Large intestine (tissue), 3 donors: ENCODE data around the gene RRP1. TPM values are rescaled to one million over a fixed set of nuclear protein-coding genes. Genes with fewer than 3 reads are reported as not detected.
"Not testable (repeated sequence)": the region's sequence is repeated elsewhere in the genome, so short reads cannot be mapped to it uniquely, and the experiment has no call there.

Experiments
- DNase-seq, 2 donors: peaks; one replicate each; pipeline versions ENCODE4 v3.0.0 to v3.0.0-alpha.2; 2013
- H3K27ac ChIP-seq: one replicate; pipeline ENCODE4 v1.5.1; 2013; ENCODE audit warnings: low read length
- H3K27me3 ChIP-seq: 2 replicates; pipeline ENCODE4 v1.6.1; 2013; ENCODE audit warnings: low read length; ENCODE audit not compliant: control insufficient read depth, insufficient read depth
- H3K36me3 ChIP-seq: 2 replicates; pipeline ENCODE4 v1.6.1; 2013; ENCODE audit warnings: low read length; ENCODE audit not compliant: control insufficient read depth, insufficient read depth
- H3K4me1 ChIP-seq: one replicate; pipeline ENCODE4 v1.6.1; 2013; ENCODE audit warnings: low read length; ENCODE audit not compliant: control insufficient read depth, insufficient read depth
- H3K4me3 ChIP-seq: one replicate; pipeline ENCODE4 v1.5.1; 2013; ENCODE audit warnings: low read length
- H3K9me3 ChIP-seq: one replicate; pipeline ENCODE4 v1.6.1; 2013; ENCODE audit warnings: mild to moderate bottlenecking, low read depth, low read length, moderate library complexity; ENCODE audit not compliant: control insufficient read depth
- WGBS: methylation state at CpG from one replicate; pipeline ENCODE4 v1.1.5; 2013; ENCODE audit warnings: low lambda C conversion rate; ENCODE audit not compliant: insufficient coverage; 5-methylcytosine and 5-hydroxymethylcytosine counted together
- polyA plus RNA-seq: library from polyadenylated mRNA; unstranded; fragments of 120-200 nt; gene quantifications from one replicate; pipeline ENCODE4 v1.2.1, GENCODE V29; 2013

Gene RRP1
- polyA plus RNA-seq, 1 donor, result 23.8 TPM

DNA sequence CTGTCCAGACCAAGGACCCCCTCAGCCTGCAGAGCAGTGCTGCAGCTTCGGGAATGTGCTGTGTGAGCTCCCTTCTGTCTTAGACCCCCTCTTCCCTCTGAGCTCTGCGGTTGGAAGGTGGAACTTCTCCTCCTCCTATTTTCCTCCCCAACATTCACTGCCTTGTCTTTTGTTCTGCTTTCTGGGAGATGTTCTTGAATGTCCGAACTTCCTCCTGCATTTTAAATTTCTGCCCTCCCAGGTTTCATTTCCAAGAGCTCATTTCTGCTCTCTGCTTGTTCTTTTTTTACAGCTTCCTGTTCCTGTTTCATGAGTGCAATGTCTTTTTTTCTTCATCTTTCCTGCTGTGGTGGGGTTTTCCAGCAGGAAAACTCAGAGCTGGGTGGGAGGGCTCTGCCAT, 29.3 kb downstream of the RRP1 start:
- Histone ChIP-seq H3K27ac (no peak overlapping the region), H3K4me1 (peaks cover 9% of the 10 kb centered on the region), H3K36me3 (no peaks in the 10 kb centered on the region), H3K4me3 (no peak overlapping the region), H3K9me3 (peaks cover 15% of the 10 kb centered on the region), H3K27me3 (no peaks in the 10 kb centered on the region)
- 100% methylated on average over 1 of the region's 3 CpGs for WGBS
- DNase-seq, result no peak

DNA sequence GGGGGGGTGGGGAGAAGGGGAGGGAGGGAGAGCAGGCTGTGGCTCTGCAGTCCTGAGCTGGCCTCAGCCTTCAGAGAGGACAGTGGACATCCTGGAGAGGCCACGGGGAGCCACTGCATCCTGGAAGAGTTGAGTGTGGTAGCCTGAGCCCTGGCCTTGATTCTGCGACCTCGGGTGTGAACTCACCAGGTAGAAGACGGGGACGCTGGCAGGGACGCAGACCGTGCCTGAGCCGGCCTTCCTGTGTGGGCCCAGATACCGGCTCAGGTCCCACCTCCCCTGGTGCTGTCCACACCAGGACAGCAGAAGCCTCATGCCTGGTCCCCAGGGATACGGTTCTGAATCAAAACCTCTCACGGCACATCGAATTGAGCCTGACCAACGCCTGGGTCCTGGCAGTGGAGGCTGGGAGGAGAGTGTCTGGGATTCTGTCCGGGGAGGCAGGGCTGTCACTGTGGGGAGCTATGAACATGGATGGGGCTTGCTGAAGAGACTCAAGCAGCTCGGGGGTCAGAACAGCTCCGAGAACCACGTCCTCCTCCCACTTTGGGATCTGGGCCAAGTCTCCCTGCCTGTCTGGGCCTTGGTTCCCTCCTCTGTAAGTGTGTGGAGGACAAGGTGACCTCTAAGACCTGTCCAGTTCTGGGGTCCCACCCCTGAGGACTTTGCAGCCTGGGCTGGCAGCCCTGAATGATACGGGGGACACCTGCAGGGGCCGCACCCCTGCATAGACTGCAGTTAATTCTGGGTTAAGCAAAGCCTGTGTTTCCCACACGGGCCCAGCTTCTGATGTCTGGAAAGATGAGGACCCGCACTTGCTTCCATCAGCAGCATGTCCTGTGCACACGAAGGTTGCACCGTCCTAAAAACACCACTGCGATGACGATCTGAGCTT, 30.4 kb downstream of the RRP1 start:
- no peak for DNase-seq
- Histone ChIP-seq H3K36me3 (no peaks in the 10 kb centered on the region), H3K27ac (no peak overlapping the region), H3K9me3 (peaks cover 15% of the 10 kb centered on the region), H3K4me1 (peaks cover 9% of the 10 kb centered on the region), H3K27me3 (no peaks in the 10 kb centered on the region), H3K4me3 (no peak overlapping the region)
- WGBS, result no CpG with 5 or more reads among the region's 25 CpGs

DNA sequence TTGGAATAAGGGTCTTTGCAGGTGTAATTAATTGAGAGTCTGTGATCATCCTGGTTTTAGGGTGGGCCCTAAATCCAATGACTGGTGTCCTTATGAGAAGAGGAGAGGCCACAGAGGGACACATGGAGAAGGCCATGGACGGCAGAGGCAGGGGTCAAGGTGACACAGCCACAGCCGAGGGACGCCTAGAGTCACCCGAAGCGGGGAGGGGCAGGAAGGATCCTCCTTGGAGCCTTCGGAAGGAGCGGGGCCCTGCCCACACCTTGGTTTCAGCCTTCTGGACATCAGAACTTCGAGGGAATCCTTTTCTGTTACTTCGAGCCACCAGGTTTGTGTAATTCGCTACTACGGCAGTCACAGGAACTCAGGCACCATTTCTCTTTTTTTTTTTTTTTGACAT, 31.1 kb downstream of the RRP1 start:
- H3K27ac ChIP-seq, result no peak overlapping the region
- peaks cover 15% of the 10 kb centered on the region for H3K9me3 ChIP-seq
- peaks cover 7% of the 10 kb centered on the region for H3K4me1 ChIP-seq
- WGBS, result no CpG with 5 or more reads among the region's 11 CpGs
- no peak for DNase-seq
- H3K27me3 ChIP-seq, result peaks cover under 1% of the 10 kb centered on the region
- no peak overlapping the region for H3K4me3 ChIP-seq
- H3K36me3 ChIP-seq, result no peaks in the 10 kb centered on the region

DNA sequence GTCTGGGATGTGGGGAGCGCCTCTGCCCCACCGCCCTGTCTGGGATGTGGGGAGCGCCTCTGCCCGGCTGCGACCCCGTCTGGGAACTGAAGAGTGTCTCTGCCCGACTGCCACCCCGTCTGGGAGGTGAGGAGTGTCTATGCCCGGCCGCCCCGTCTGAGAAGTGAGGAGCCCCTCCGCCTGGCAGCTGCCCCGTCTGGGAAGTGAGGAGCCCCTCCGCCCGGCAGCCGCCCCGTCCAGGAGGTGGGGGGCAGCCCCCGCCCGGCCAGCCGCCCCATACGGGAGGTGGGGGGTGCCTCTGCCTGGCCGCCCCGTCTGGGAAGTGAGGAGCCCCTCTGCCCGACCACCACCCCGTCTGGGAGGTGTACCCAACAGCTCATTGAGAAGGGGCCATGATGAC, 32.8 kb downstream of the RRP1 start:
- WGBS, result no CpG with 5 or more reads among the region's 25 CpGs
- Histone ChIP-seq H3K9me3 (peaks cover 16% of the 10 kb centered on the region), H3K27me3 (peaks cover 17% of the 10 kb centered on the region)
- H3K36me3 ChIP-seq, H3K4me1 ChIP-seq, H3K27ac ChIP-seq, DNase-seq, H3K4me3 ChIP-seq: not testable (repeated sequence)

DNA sequence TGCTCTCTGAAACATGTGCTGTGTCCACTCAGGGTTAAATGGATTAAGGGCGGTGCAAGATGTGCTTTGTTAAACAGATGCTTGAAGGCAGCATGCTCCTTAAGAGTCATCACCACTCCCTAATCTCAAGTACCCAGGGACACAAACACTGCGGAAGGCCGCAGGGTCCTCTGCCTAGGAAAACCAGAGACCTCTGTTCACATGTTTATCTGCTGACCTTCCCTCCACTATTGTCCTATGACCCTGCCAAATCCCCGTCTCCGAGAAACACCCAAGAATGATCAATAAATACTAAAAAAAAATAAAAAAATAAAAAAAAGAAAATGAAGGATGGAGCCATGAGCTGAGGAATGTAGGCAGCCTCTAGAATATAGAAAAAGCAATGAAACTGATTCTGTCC, 33.4 kb downstream of the RRP1 start:
- H3K36me3 ChIP-seq, H3K27ac ChIP-seq, H3K4me3 ChIP-seq, DNase-seq, H3K4me1 ChIP-seq: not testable (repeated sequence)
- no CpG with 5 or more reads among the region's 5 CpGs for WGBS
- Histone ChIP-seq H3K9me3 (peaks cover 16% of the 10 kb centered on the region), H3K27me3 (peaks cover 17% of the 10 kb centered on the region)

DNA sequence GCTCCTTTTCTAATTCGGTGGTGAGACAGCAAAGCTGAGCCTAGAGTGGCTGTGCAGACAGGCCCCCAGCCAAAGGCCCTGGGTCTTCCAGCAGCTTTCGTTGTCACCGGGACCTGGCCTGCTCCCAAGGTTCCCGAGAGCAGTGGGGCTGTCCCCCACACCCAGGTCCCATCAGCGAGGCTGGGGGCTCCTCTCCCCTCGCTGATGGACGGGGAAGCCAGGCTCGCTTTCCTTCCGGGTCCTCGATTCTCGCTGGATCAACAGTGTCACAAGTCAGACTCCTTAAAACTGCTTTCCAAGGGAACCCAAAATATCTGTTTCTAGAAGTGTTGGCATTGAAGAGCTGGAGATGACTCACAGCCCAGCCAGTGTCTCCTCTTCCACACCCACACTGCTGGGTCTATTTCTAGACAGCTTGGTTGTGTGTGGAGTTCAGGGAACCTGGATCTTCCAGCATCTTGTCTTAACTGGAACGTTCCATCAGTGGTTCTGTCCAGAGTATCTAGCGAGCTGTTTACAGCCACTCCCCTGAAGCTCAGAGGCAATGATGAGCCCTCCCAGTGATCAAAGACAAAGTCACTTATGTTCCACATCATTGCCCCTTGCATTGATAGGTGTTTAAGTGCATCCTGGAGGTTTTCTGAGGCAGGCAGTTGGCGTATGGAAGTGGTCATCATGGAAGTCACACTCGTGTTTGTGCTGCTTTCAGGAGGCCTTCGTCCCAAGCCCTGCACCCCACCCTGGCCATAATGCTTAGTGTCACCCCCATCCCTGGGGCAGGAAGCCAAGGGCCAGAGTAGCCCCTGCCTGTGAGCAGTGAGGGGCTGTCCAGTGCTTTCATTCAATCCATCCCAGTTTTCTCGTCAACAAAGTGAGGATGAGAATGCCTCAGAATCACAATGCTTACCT, 35.2 kb downstream of the RRP1 start:
- peaks cover 2% of the 10 kb centered on the region for H3K4me1 ChIP-seq
- peaks cover 9% of the 10 kb centered on the region for H3K9me3 ChIP-seq
- WGBS, result no CpG with 5 or more reads among the region's 17 CpGs
- no peak overlapping the region for H3K4me3 ChIP-seq
- H3K36me3 ChIP-seq, result no peaks in the 10 kb centered on the region
- peaks cover 17% of the 10 kb centered on the region for H3K27me3 ChIP-seq
- no peak overlapping the region for H3K27ac ChIP-seq
- DNase-seq, result no peak

DNA sequence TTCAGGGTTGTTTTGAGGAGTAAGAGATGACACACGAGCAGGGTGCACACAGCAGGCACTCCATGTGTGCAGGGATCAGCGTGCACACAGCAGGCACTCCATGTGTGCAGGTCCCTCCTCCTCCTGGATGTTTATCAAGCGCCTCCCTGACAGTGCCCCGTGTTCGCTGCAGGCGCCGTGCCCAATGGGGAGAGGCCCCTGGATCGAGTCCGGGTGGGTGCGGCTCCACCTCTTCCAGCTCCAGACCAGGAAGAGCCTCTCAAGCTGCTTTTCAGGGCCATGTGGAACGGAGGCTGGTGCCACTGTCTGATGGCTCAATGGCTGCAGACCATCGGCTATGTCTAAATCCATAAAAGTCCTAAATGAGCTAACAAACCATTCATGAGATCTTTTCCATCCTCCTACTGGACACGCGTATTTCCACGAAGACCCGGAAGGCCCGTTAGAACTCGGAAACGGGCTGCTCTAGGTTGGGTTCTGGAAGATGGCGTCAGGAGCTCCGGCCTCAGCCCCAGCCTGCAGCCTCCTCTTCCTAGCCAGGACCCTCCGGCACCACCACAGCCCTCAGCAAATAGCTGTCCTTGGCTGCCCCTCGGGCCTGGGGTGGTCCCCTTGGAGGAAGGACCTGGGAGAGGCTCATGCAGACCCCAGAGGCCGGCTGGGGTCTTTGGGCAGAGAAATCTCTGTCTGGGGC, 36.0 kb downstream of the RRP1 start:
- Histone ChIP-seq H3K4me1 (peaks cover 2% of the 10 kb centered on the region), H3K4me3 (no peak overlapping the region), H3K27ac (no peak overlapping the region), H3K9me3 (peaks cover 9% of the 10 kb centered on the region), H3K36me3 (no peaks in the 10 kb centered on the region), H3K27me3 (peaks cover 17% of the 10 kb centered on the region)
- DNase-seq, result no peak
- no CpG with 5 or more reads among the region's 24 CpGs for WGBS

DNA sequence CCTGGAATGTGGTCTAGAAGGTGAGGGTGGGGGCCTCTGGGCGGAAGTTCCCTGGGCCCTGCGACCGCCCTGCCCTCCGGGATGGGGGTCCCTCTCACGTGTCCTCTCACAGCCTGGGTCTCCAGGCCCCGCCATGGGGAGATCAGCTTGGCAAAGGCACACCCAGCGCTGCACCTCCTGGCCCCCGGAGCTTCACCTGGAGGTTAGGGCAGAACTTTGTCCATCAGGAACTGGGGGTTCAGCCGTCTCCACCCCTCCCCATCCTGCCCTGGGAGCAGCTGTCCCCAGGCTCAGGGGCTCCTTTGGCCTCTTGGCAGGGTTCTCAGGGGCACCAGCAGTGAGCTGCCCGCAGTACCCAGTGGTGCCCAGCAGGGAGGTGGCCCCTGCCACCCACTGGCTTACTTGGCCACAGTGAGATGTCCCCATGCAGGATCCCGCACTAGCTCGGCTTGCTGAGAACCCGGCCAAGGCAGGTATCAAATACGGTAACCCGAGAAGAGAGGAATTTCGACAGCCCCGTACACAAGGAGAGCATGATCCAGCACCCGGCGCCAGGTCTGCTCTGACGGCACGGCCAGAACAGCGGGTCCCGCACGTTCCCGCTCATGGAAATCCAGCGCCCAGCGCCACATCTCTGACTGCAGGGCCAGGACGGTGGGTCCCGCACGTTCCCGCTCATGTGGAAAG, 36.7 kb downstream of the RRP1 start:
- H3K36me3 ChIP-seq, result no peaks in the 10 kb centered on the region
- H3K9me3 ChIP-seq, result peaks cover 9% of the 10 kb centered on the region
- no peak for DNase-seq
- peaks cover 2% of the 10 kb centered on the region for H3K4me1 ChIP-seq
- WGBS, result no CpG with 5 or more reads among the region's 31 CpGs
- H3K27me3 ChIP-seq, result peaks cover 17% of the 10 kb centered on the region
- no peak overlapping the region for H3K4me3 ChIP-seq
- no peak overlapping the region for H3K27ac ChIP-seq

DNA sequence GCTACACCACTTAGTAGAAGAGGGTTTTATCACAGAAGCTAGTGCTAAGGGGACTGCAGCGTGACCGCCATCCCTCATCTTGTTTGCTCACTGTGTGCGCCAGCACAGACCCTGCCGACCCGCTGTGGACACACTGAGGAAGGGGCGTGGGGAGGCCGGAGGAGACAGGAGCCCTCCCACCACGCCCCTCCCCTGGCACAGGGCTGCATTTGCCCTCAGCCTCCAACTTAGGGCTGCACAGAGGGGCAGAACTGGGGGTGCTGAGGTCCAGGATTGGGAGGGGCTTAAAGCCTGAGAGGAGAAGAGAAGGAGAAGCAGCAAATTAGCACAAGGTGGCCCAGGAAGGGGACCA, 37.2 kb downstream of the RRP1 start:
- no CpG with 5 or more reads among the region's 8 CpGs for WGBS
- Histone ChIP-seq H3K36me3 (no peaks in the 10 kb centered on the region), H3K4me1 (peaks cover 2% of the 10 kb centered on the region), H3K27ac (no peak overlapping the region), H3K27me3 (peaks cover 17% of the 10 kb centered on the region), H3K4me3 (no peak overlapping the region), H3K9me3 (peaks cover 6% of the 10 kb centered on the region)
- DNase-seq, result no peak
